Cerebellar cortex (tissue), 1 donor: Measurements from ENCODE around the gene TNNT3.
A peak's percentile ranks its signal among the peaks of the same experiment; 100 is the strongest.
"Not testable (repeated sequence)": the region's sequence is repeated elsewhere in the genome, so short reads cannot be mapped to it uniquely, and the experiment has no call there.

Experiments used
- DNase-seq: peaks from one replicate; pipeline ENCODE4 v3.0.0-alpha.2; 2015; ENCODE audit warnings: low spot score

TNNT3 gene

GRCh38 chr11:1919391-1920127 lies at the start of gene TNNT3:
Gene TNNT3 (plus strand): TSS chr11:1919703. CDS start chr11:1922875, 3,172 bp downstream.
- no peak for DNase-seq

- no peak for DNase-seq
Measured at GRCh38 chr11:1870326-1870696, 49.2 kb upstream of the TNNT3 start.

GRCh38 chr11:1870721-1871466 lies 48.6 kb upstream of the TNNT3 start:
- DNase-seq = no peak

- no peak for DNase-seq
Measured at GRCh38 chr11:1871531-1871930, 48.0 kb upstream of the TNNT3 start.

- DNase-seq = no peak
Measured at GRCh38 chr11:1872267-1872985, 47.1 kb upstream of the TNNT3 start.

- no peak for DNase-seq
Measured at GRCh38 chr11:1873048-1873812, 46.3 kb upstream of the TNNT3 start.

- DNase-seq = not testable (repeated sequence)
Measured at GRCh38 chr11:1873813-1874150, 45.7 kb upstream of the TNNT3 start.

- not testable (repeated sequence) for DNase-seq
Measured at GRCh38 chr11:1874441-1875092, 44.9 kb upstream of the TNNT3 start.

- no peak for DNase-seq
Measured at GRCh38 chr11:1875093-1875850, 44.2 kb upstream of the TNNT3 start.

GRCh38 chr11:1875851-1876301 lies 43.6 kb upstream of the TNNT3 start:
- DNase-seq = not testable (repeated sequence)

GRCh38 chr11:1876361-1877063 lies 43.0 kb upstream of the TNNT3 start:
- DNase-seq = peak; percentile 15

- no peak for DNase-seq
Measured at GRCh38 chr11:1877211-1878136, 42.0 kb upstream of the TNNT3 start.

GRCh38 chr11:1878137-1879031 lies 41.1 kb upstream of the TNNT3 start:
- DNase-seq = no peak

GRCh38 chr11:1879342-1879940 lies 40.1 kb upstream of the TNNT3 start:
- DNase-seq = no peak

- DNase-seq = no peak
Measured at GRCh38 chr11:1879941-1880720, 39.4 kb upstream of the TNNT3 start.

GRCh38 chr11:1880746-1881441 lies 38.6 kb upstream of the TNNT3 start:
- no peak for DNase-seq
